ENCODE results near the gene FOXB1. TPM values are rescaled to one million over a fixed set of nuclear protein-coding genes. Genes with fewer than 3 reads are reported as not detected.

FOXB1 gene
- total RNA-seq, 1 experiment from 2014 or later: 10.8 TPM

GRCh38 chr15:59995568-59996297, 8.4 kb upstream of the FOXB1 start:
- no peaks in the 10 kb centered on the region for H3K9me3 Mint-ChIP-seq
- peaks cover 76% of the 10 kb centered on the region for H3K4me1 Mint-ChIP-seq
- no peaks in the 10 kb centered on the region; the same call in 1 of the 2 replicates for H3K27me3 Mint-ChIP-seq (ENCODE audit: low read depth)
- DNase-seq (ENCODE audit: low spot score) (no peak), ATAC-seq (no peak)
- ChIA-PET CTCF (interaction anchor here (1.0 to 7.4 kb wide), 8 partner anchors 9 to 333 kb away, joined by 3 to 119 read pairs (median 7); partner anchors contain the start of gene FOXB1), POLR2A (interaction anchor here (0.6 to 3.9 kb wide), 3 partner anchors 8 to 189 kb away, joined by 3 to 30 read pairs (median 8); partner anchors contain the start of gene FOXB1)
- no peaks in the 10 kb centered on the region for H3K36me3 Mint-ChIP-seq
- TF ChIP-seq ZNF423 (CRISPR knock-in tag; IDR thresholded peaks at IDR 0.05): peak; percentile 65
- TF ChIP-seq IRF1 (CRISPR knock-in tag; IDR thresholded peaks at IDR 0.05): 0 out of 2 replicates have a peak, but pooled peaks have one; percentile 19
- TF ChIP-seq STAT6 (CRISPR knock-in tag; conservative IDR thresholded peaks at IDR 0.05; ENCODE audit: low read depth): no peak
- no peak for TF ChIP-seq TCF7 (CRISPR knock-in tag; IDR thresholded peaks at IDR 0.05; ENCODE audit: low read depth)
- TF ChIP-seq ZNF671 (CRISPR knock-in tag; IDR thresholded peaks at IDR 0.05): 0 out of 2 replicates have a peak, but pooled peaks have one; percentile 31
- no peak for TF ChIP-seq ZNF281 (CRISPR knock-in tag; IDR thresholded peaks at IDR 0.05)
- TF ChIP-seq MAX (CRISPR knock-in tag; IDR thresholded peaks at IDR 0.05): no peak
- peak; percentile 86; the same call in 1 of the 2 replicates for TF ChIP-seq MXD4 (CRISPR knock-in tag; IDR thresholded peaks at IDR 0.05; ENCODE audit: borderline replicate concordance)
- TF ChIP-seq TP53 (CRISPR knock-in tag; IDR thresholded peaks at IDR 0.05): 0 out of 2 replicates have a peak, but pooled peaks have one; percentile 29
- TF ChIP-seq AR (CRISPR knock-in tag; IDR thresholded peaks at IDR 0.05): peak; percentile 30; the same call in 1 of the 2 replicates
- no peak for TF ChIP-seq ESRRA (CRISPR knock-in tag; IDR thresholded peaks at IDR 0.05; ENCODE audit: borderline replicate concordance)
- peak; percentile 88 for TF ChIP-seq ZSCAN18 (CRISPR knock-in tag; IDR thresholded peaks at IDR 0.05)
- TF ChIP-seq ZNF396 (CRISPR knock-in tag; IDR thresholded peaks at IDR 0.05; ENCODE audit: borderline replicate concordance): peak; percentile 78; the same call in 1 of the 2 replicates
- TF ChIP-seq GTF2I (CRISPR knock-in tag; conservative IDR thresholded peaks at IDR 0.05): no peak
- no peak for TF ChIP-seq USF2 (CRISPR knock-in tag; IDR thresholded peaks at IDR 0.05)
- TF ChIP-seq RORB (CRISPR knock-in tag; IDR thresholded peaks at IDR 0.05): no peak
- no peak for TF ChIP-seq PRRX2 (CRISPR knock-in tag; IDR thresholded peaks at IDR 0.05)
- TF ChIP-seq FOXJ3 (CRISPR knock-in tag; IDR thresholded peaks at IDR 0.05; ENCODE audit: borderline replicate concordance): peak; percentile 80; the same call in 1 of the 2 replicates
- peak overlapping the region; percentile 98 for H3K27ac Mint-ChIP-seq
- H3K4me3 Mint-ChIP-seq: peak overlapping the region; percentile 87
